NCI-H2196 (cell line): ENCODE measurements around the gene MSI2.

ENCODE experiments used
- DNase-seq: peaks from one replicate; lab custom pipeline; 2025; ENCODE audit not compliant: unreplicated experiment; lab: John Stamatoyannopoulos, UW

Gene MSI2

DNA sequence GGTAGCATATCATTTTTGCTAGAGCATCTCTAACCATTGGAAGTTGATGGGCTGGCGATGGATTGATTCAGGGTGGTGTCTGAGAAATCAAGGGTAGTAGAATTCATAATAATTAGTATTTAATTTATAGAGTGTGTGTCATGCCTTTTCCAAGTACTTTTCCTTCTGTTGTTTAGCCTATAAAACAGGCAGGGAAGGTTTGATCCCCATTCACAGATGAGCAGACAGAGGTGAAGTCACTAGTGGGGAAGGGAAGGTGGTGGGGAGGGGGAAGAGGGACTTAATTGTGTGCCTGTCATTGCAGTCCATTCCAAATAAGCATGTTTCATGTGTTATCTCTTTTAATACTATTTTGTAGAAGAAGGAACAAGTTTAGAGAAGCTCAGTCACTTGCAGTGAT is 131.3 kb downstream of the MSI2 start:
- no peak for DNase-seq

DNA sequence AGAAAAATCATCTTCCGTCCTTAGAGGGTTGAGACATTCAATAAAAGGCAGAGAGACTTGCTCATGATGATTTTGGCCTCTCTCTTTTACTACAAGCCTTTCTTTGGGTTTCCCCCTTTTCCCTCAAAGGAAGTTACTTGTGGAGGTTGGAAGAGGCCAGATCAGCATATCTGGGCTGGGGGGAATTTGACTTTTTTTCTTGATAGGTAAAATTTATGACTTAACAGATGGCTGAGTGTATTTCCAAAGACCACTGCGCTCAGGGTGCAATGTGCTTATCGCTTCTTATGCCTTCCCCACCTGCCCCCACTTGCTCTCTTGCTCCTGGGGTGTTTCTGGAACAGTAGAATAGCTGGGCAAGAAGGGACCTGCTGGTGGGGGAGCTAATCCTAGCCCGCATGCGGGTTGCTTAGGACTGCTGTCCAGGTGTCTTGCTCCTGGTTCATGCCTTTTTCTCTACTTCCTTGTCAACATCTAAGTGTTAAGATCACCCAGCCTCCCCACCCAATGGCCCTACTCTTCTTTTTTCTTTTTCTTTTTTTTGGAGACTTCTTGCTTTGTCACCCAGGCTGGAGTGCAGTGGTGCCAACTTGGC is 131.9 kb downstream of the MSI2 start:
- no peak for DNase-seq

- no peak for DNase-seq
Measured at GRCh38 chr17:57389473-57389872, 133.2 kb downstream of the MSI2 start.

DNA sequence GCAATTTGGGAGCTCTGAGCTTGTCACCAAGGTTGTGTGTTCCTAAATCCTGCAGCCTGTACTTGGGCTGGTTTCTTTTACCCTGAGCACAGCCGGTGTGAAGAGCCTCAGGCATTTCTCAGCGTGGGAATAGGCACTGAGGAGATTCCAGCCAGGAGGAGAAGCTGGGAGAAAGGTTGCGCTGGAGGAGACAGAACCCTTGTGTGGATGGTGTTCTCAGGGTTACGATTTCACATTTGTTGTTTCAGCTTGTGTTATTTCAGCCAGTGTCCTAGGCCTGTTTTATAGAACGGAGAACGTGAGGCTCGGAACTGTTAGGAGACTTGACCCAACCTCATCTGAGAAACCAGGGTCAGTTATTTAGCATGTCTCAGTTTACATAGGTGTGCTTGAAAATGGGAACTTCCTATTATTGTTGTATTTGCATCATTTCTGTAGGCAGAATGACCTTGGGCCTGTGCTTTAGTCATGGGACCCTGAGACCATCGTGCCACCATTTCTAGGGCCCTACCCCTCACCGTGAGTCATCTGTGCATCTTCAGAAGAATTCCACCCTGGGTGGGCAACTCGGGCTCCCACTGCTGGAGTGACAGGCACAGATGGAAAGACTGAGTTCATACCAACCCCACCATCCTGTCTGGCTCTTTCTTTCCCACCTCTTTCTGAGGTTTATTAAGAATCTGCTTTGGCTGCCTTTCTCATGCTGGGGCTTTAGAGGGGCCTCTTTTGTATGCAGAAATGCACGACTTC is 134.9 kb downstream of the MSI2 start:
- DNase-seq: no peak

DNA sequence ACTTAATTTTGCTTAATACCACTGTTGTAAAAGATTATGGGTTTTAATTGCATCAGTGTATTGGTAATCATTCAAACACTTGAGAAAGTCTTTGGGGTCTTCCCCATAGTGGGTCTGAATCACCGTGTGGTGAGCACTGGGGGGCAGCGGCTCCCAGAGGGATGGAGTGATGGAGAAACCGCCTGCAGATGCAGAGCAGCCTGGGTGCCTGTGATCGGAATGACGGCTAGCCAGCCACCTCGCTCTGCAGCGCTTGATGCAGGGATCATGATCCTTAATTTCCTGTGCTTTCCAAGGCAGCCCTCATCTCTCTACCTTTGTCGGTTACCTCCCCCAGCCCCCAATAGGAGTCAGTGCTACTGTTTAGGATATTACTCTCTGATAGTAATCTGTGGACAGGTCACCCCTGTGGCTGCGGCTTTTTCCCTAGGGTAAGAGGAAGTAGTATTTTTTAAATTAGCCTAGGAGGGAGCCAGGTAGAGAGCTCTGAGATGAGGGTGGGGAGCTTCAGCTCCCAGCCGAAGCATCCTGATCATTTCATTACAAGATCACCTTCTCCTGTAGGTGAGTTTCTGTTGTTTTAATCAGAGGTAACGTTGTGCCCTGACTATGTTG is 135.6 kb downstream of the MSI2 start:
- no peak for DNase-seq

GRCh38 chr17:57393368-57393767 is 137.0 kb downstream of the MSI2 start:
- no peak for DNase-seq

GRCh38 chr17:57394375-57394774 is 138.1 kb downstream of the MSI2 start:
- DNase-seq: no peak

DNA sequence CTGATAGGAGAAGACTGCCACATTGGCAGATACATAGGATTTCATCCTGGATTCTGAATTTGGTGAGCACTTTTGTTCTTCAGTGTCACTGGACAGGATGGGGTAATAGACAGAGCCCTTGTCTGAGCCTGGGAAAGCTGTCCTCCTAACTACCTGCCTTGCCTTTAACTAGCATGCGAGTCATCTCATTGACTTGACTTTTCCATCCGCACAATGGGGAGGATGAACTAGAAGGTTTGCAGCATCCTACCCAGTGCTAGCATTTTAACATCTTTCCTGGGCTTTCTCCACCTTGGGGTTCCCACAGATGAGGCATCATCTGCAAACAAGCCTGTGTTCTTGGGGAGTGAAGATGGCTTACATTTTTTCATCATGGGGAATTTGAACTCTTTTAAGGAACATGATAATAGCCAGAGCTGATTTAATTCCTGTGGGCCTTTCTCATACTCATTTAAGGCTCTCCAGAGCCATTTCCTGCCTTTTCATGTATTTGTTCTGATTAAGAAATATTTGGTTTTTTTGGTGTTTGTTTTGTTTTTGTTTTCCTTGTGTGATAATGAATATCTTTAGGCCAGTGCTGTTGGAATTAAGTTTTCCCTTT is 139.5 kb downstream of the MSI2 start:
- DNase-seq: no peak

- no peak for DNase-seq
Measured at GRCh38 chr17:57396511-57396921, 140.2 kb downstream of the MSI2 start.

- no peak for DNase-seq
Measured at GRCh38 chr17:57397402-57397801, 141.1 kb downstream of the MSI2 start.

DNA sequence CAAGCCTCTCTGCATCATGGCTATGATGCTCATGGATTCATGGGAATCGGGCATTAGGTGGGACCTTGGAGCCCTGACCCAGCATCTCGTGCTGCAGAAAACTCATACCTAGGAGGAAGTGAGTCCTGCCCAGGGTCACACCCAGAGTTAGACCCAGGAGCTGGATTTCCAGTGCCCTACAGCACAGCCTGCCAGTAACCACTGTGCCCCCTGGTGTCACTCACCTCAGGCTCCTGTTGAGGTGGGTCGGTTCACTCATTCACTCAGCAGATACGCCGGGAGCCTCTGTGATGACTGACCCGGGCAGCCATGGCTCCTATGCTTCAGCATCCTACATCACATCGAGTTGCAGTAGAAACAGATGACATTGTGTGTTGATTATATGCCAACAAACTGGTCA is 143.4 kb downstream of the MSI2 start:
- no peak for DNase-seq

GRCh38 chr17:57400648-57401047 is 144.3 kb downstream of the MSI2 start:
- no peak for DNase-seq

- DNase-seq: no peak
Measured at GRCh38 chr17:57401556-57402488, 145.5 kb downstream of the MSI2 start.

- DNase-seq: no peak
Measured at GRCh38 chr17:57402681-57403180, 146.4 kb downstream of the MSI2 start.

DNA sequence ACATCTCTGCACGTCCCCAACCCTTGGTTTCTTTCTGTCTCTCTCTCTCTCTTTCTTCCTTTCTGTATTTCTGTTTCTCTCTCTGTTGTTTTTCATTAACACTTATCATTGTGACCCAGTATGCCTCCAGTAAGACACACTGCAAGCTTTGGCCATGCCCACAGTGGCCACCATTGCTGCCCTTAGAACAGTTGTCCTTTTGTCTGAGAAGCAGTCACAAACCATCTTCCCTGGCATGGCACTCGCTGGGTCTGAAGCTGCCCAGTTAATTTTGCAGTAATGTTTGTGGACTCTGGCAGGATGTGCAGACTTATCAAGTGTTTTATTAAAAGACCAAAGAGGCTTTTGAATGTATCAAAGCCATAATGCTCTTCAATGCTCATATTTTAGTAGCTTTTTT is 146.9 kb downstream of the MSI2 start:
- no peak for DNase-seq

GRCh38 chr17:57404073-57404472 is 147.8 kb downstream of the MSI2 start:
- no peak for DNase-seq

GRCh38 chr17:57404795-57405490 is 148.6 kb downstream of the MSI2 start:
- DNase-seq: no peak

DNA sequence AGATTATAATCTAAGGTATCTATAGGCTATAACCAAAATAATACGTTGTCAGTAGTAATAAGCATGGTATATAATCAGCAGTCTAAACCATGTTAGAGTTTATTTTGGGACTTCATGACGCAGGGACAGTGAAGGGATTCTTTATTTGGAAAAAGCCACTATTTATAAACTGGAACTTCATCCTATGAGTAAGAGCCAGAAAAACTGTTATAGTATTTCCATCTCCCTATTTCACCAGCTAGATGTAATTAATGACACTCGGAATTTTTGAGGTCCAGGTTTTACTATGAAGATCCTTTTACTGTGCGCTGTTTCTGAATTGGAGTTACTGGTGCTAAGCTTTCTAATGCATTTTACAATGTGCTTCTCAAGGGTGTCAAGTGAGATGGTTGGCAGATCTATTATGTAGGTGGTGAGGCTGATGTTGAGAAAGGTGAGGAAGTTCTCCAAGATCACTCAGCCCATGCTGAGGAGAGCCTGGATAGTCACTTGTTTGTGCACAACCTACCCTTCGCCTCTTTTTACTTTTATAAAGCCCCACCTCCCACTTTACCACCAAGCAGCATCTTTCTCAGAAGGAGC is 149.3 kb downstream of the MSI2 start:
- DNase-seq: no peak

DNA sequence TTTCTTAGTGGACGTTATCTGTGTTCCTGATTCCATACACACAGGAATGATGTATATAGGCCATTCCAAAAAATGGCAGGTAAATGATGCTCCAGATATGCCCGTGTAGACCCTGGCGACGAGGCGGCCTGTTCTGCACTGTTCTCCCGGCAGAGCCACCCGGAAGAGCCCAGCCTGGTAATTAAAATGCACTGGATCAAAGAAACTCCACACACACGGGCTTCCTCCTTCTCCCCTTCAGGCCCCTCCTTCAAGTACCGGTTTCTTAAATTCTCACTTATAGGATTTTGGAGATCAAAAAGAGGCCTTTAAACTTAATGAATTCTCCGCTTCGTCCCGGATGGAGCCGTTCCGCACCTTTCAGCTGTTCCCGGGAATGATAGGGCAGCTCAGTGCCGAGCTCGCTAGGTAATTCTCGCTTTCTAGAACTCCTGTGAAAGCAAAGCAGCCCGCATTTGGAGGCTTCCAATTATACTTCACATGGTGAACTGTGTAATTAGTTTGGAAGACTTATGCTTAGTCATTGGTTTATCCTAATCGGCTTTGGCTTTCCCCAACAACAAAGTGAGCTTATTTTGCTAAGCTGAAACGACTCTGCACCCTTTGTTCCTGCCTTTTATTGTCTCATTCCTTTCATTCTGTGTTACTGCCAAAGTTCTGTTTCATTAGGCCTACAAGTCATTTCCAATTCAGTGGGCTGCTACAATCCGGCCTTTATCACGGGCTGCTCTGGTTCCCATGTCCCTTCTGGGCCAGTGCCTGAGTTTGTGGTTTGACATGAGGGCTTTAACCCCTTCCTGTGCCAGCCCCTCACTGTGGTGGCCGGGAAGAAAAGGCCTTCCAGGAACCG is 150.0 kb downstream of the MSI2 start:
- no peak for DNase-seq
